ENCODE results near the gene CLMN. TPM values are rescaled to one million over a fixed set of nuclear protein-coding genes. Genes with fewer than 3 reads are reported as not detected.
"Not testable (repeated sequence)": the region's sequence is repeated elsewhere in the genome, so short reads cannot be mapped to it uniquely, and the experiment has no call there.

The CLMN gene
- total RNA-seq, 5 donors from 2014 or later (not counting 1 experiment from before 2014, with no cell fraction given), result 0.68 to 2.2 (median 0.99) TPM

GRCh38 chr14:95142208-95142607 is 177.5 kb downstream of the CLMN start:
- H3K27ac Mint-ChIP-seq, result peak overlapping the region in 1 of 2 donors; percentile 46
- no peak overlapping the region for H3K4me3 Mint-ChIP-seq
- no peaks in the 10 kb centered on the region for H3K27me3 ChIP-seq (replicated peaks in 1 of 2; ENCODE audit: control insufficient read depth in 2 of 2, extremely low read depth in 1 of 2, insufficient read depth in 2 of 2, low read length in 1 of 2)
- H3K4me1 ChIP-seq (ENCODE audit: control insufficient read depth in 1 of 2, extremely low read depth in 1 of 2, insufficient read depth in 2 of 2, low read length in 2 of 2), result peaks cover 3 to 16% of the 10 kb centered on the region in 2 experiments
- ChIA-PET POLR2A (no interaction called here), CTCF (no interaction called here)
- peaks cover 7 to 13% (median 12%) of the 10 kb centered on the region in 3 donors for H3K9me3 Mint-ChIP-seq
- WGBS (ENCODE audit: insufficient coverage), result 100% methylated on average over 2 of the region's 2 CpGs
- DNase-seq (no peak), ATAC-seq (replicated peaks in 1 of 4) (no peak)
- H3K27ac ChIP-seq (ENCODE audit: low read length), result no peak overlapping the region
- peaks cover 83 to 87% (median 84%) of the 10 kb centered on the region in 3 donors for H3K4me1 Mint-ChIP-seq
- no peak overlapping the region for H3K4me3 ChIP-seq (ENCODE audit: control insufficient read depth in 1 of 2, extremely low read depth in 1 of 2, low read length in 1 of 2)
- H3K36me3 ChIP-seq (ENCODE audit: control insufficient read depth in 2 of 2, extremely low read depth in 1 of 2, insufficient read depth in 1 of 2, low read length in 1 of 2), result peaks cover 0 to 4% of the 10 kb centered on the region in 2 donors
- peaks cover 2% of the 10 kb centered on the region for H3K9me3 ChIP-seq
- peaks cover 25% of the 10 kb centered on the region for H3K36me3 Mint-ChIP-seq
- H3K27me3 Mint-ChIP-seq, result no peaks in the 10 kb centered on the region

DNA sequence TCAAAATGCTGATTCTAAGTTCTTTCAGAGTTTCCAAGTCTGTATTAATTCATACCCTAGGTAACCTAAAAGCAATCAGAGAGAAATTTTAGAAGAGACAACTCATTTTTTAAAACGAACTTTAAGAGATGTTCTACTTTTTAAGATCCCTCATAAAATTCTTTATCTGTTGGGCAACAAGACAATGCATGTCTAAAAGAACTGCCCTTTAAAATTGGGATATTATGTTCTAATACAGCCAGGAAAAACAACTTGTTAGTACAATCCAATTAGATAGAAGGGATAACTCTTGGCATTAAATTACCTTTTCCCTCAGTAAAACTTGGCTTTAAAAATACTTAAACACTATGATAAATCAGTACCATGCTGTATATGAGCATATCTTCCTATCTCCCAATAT is 178.0 kb downstream of the CLMN start:
- Mint-ChIP-seq H3K36me3 (peaks cover 23% of the 10 kb centered on the region), H3K9me3 (peaks cover 7 to 13% (median 12%) of the 10 kb centered on the region in 3 donors), H3K27ac (peak overlapping the region in 1 of 2 donors; percentile 46), H3K27me3 (no peaks in the 10 kb centered on the region), H3K4me3 (no peak overlapping the region), H3K4me1 (peaks cover 84 to 87% (median 86%) of the 10 kb centered on the region in 3 donors)
- peaks cover 0 to 4% of the 10 kb centered on the region in 2 donors for H3K36me3 ChIP-seq (ENCODE audit: control insufficient read depth in 2 of 2, extremely low read depth in 1 of 2, insufficient read depth in 1 of 2, low read length in 1 of 2)
- POLR2A ChIA-PET, result no interaction called here
- DNase-seq (no peak), ATAC-seq (replicated peaks in 1 of 4) (no peak)
- H3K4me3 ChIP-seq (ENCODE audit: control insufficient read depth in 1 of 2, extremely low read depth in 1 of 2, low read length in 1 of 2), result no peak overlapping the region
- no CpG with 5 or more reads among the region's 1 CpG for WGBS (ENCODE audit: insufficient coverage)
- no peak overlapping the region for H3K27ac ChIP-seq (ENCODE audit: low read length)
- peaks cover 3 to 16% of the 10 kb centered on the region in 2 experiments for H3K4me1 ChIP-seq (ENCODE audit: control insufficient read depth in 1 of 2, extremely low read depth in 1 of 2, insufficient read depth in 2 of 2, low read length in 2 of 2)
- CTCF ChIA-PET, result no interaction called here
- peaks cover 2% of the 10 kb centered on the region for H3K9me3 ChIP-seq
- H3K27me3 ChIP-seq (replicated peaks in 1 of 2; ENCODE audit: control insufficient read depth in 2 of 2, extremely low read depth in 1 of 2, insufficient read depth in 2 of 2, low read length in 1 of 2), result no peaks in the 10 kb centered on the region

GRCh38 chr14:95140060-95140858 is 179.4 kb downstream of the CLMN start:
- no peak for DNase-seq
- H3K9me3 ChIP-seq, result peaks cover 2% of the 10 kb centered on the region
- H3K4me3 ChIP-seq (ENCODE audit: control insufficient read depth in 1 of 2, extremely low read depth in 1 of 2, low read length in 1 of 2), result no peak overlapping the region
- H3K36me3 ChIP-seq (ENCODE audit: control insufficient read depth in 2 of 2, extremely low read depth in 1 of 2, insufficient read depth in 1 of 2, low read length in 1 of 2), result no peaks in the 10 kb centered on the region
- ChIA-PET POLR2A (no interaction called here), CTCF (no interaction called here)
- no peak overlapping the region for H3K27ac ChIP-seq (ENCODE audit: low read length)
- H3K36me3 Mint-ChIP-seq, result peaks cover 17% of the 10 kb centered on the region
- WGBS (ENCODE audit: insufficient coverage), result no CpG with 5 or more reads among the region's 5 CpGs
- peaks cover 83 to 88% (median 88%) of the 10 kb centered on the region in 3 donors for H3K4me1 Mint-ChIP-seq
- H3K4me1 ChIP-seq (ENCODE audit: control insufficient read depth in 1 of 2, extremely low read depth in 1 of 2, insufficient read depth in 2 of 2, low read length in 2 of 2), result peaks cover 3 to 16% of the 10 kb centered on the region in 2 experiments
- H3K4me3 Mint-ChIP-seq, result peak overlapping the region in 1 of 3 donors; percentile 7
- H3K27me3 Mint-ChIP-seq, result no peaks in the 10 kb centered on the region
- H3K27ac Mint-ChIP-seq, result peak overlapping the region; percentile 29 to 69
- H3K9me3 Mint-ChIP-seq, result peaks cover 6 to 8% (median 7%) of the 10 kb centered on the region in 3 donors
- no peak for ATAC-seq (replicated peaks in 1 of 4)
- no peaks in the 10 kb centered on the region for H3K27me3 ChIP-seq (replicated peaks in 1 of 2; ENCODE audit: control insufficient read depth in 2 of 2, extremely low read depth in 1 of 2, insufficient read depth in 2 of 2, low read length in 1 of 2)

DNA sequence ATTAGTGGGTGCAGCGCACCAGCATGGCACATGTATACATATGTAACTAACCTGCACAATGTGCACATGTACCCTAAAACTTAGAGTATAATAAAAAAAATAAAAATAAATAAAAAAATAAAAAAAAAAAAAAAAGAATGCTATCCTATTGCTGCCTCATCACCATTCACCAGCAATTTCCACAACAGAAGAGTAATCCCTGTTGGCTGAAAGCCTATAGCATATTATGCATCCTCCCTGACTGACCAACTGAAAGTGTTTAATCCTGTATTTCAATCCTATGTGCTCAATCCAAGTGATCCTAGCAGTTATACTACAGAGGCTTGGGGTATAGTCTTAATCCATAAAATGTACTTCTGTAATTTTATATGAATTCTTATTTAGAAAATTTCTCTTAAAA is 180.8 kb downstream of the CLMN start:
- peaks cover 3 to 14% of the 10 kb centered on the region in 2 experiments for H3K4me1 ChIP-seq (ENCODE audit: control insufficient read depth in 1 of 2, extremely low read depth in 1 of 2, insufficient read depth in 2 of 2, low read length in 2 of 2)
- POLR2A ChIA-PET, result no interaction called here
- Mint-ChIP-seq H3K27ac (no peak overlapping the region), H3K9me3 (no peaks in the 10 kb centered on the region), H3K36me3 (peaks cover 9% of the 10 kb centered on the region), H3K4me1 (peaks cover 81 to 85% (median 85%) of the 10 kb centered on the region in 3 donors), H3K27me3 (no peaks in the 10 kb centered on the region), H3K4me3 (no peak overlapping the region)
- no peak for ATAC-seq (replicated peaks in 1 of 4)
- CTCF ChIA-PET, result no interaction called here
- H3K27me3 ChIP-seq (replicated peaks in 1 of 2; ENCODE audit: control insufficient read depth in 2 of 2, extremely low read depth in 1 of 2, insufficient read depth in 2 of 2, low read length in 1 of 2), result no peaks in the 10 kb centered on the region
- no peaks in the 10 kb centered on the region for H3K36me3 ChIP-seq (ENCODE audit: control insufficient read depth in 2 of 2, extremely low read depth in 1 of 2, insufficient read depth in 1 of 2, low read length in 1 of 2)
- H3K27ac ChIP-seq (ENCODE audit: low read length), result no peak overlapping the region
- H3K9me3 ChIP-seq, result no peaks in the 10 kb centered on the region
- WGBS (ENCODE audit: insufficient coverage), result no CpG with 5 or more reads among the region's 1 CpG
- no peak for DNase-seq
- no peak overlapping the region for H3K4me3 ChIP-seq (ENCODE audit: control insufficient read depth in 1 of 2, extremely low read depth in 1 of 2, low read length in 1 of 2)

DNA sequence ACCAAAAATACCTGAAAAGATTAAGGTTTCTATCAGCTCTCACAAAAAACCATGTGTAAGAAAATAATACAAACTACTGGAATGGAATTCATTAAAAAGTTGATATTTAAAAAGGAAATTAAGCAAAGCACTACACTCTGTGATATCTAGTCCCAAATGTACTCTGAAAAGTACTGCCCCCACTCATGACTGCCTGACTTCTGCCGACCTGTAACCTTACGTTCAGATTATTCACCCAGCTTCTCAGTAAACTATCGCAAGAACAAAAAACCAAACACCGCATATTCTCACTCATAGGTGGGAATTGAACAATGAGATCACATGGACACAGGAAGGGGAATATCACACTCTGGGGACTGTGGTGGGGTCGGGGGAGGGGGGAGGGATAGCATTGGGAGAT is 181.3 kb downstream of the CLMN start:
- no CpG with 5 or more reads among the region's 5 CpGs for WGBS (ENCODE audit: insufficient coverage)
- peaks cover 78 to 84% (median 83%) of the 10 kb centered on the region in 3 donors for H3K4me1 Mint-ChIP-seq
- H3K4me3 ChIP-seq (ENCODE audit: control insufficient read depth in 1 of 2, extremely low read depth in 1 of 2, low read length in 1 of 2); H3K27me3 ChIP-seq (replicated peaks in 1 of 2; ENCODE audit: control insufficient read depth in 2 of 2, extremely low read depth in 1 of 2, insufficient read depth in 2 of 2, low read length in 1 of 2); H3K27ac Mint-ChIP-seq; H3K36me3 ChIP-seq (ENCODE audit: control insufficient read depth in 2 of 2, extremely low read depth in 1 of 2, insufficient read depth in 1 of 2, low read length in 1 of 2); H3K9me3 ChIP-seq; DNase-seq; H3K27me3 Mint-ChIP-seq; H3K9me3 Mint-ChIP-seq; H3K27ac ChIP-seq (ENCODE audit: low read length); H3K4me3 Mint-ChIP-seq; POLR2A ChIA-PET; H3K36me3 Mint-ChIP-seq; ATAC-seq (replicated peaks in 1 of 4): not testable (repeated sequence)
- CTCF ChIA-PET, result interaction anchor here in 1 of 2 donors (0.7 kb wide), 1 partner anchor 1877 kb away, joined by 3 read pairs; no protein-coding TSS in a partner anchor
- H3K4me1 ChIP-seq (ENCODE audit: control insufficient read depth in 1 of 2, extremely low read depth in 1 of 2, insufficient read depth in 2 of 2, low read length in 2 of 2), result peaks cover 3 to 12% of the 10 kb centered on the region in 2 experiments

GRCh38 chr14:95137804-95138167 is 181.9 kb downstream of the CLMN start:
- H3K27ac ChIP-seq (ENCODE audit: low read length), result no peak overlapping the region
- H3K4me1 Mint-ChIP-seq, result peaks cover 76 to 81% (median 80%) of the 10 kb centered on the region in 3 donors
- H3K27me3 Mint-ChIP-seq, result no peaks in the 10 kb centered on the region
- 100% methylated on average over 3 of the region's 5 CpGs for WGBS (ENCODE audit: insufficient coverage)
- no peaks in the 10 kb centered on the region for H3K9me3 Mint-ChIP-seq
- ChIA-PET POLR2A (no interaction called here), CTCF (interaction anchor here in 1 of 2 donors (0.6 to 0.7 kb wide), 2 partner anchors 49 to 1877 kb away, joined by 3 to 5 read pairs; no protein-coding TSS in a partner anchor)
- H3K4me3 ChIP-seq (ENCODE audit: control insufficient read depth in 1 of 2, extremely low read depth in 1 of 2, low read length in 1 of 2), result no peak overlapping the region
- ATAC-seq (replicated peaks in 1 of 4), result no peak
- peaks cover 3 to 11% of the 10 kb centered on the region in 2 experiments for H3K4me1 ChIP-seq (ENCODE audit: control insufficient read depth in 1 of 2, extremely low read depth in 1 of 2, insufficient read depth in 2 of 2, low read length in 2 of 2)
- peak overlapping the region in 1 of 2 donors; percentile 55 for H3K27ac Mint-ChIP-seq
- no peaks in the 10 kb centered on the region for H3K9me3 ChIP-seq
- H3K36me3 Mint-ChIP-seq, result peaks cover 16% of the 10 kb centered on the region
- peaks cover 0 to 4% of the 10 kb centered on the region in 2 donors for H3K36me3 ChIP-seq (ENCODE audit: control insufficient read depth in 2 of 2, extremely low read depth in 1 of 2, insufficient read depth in 1 of 2, low read length in 1 of 2)
- peak overlapping the region in 1 of 3 donors; percentile 51 for H3K4me3 Mint-ChIP-seq
- no peaks in the 10 kb centered on the region for H3K27me3 ChIP-seq (replicated peaks in 1 of 2; ENCODE audit: control insufficient read depth in 2 of 2, extremely low read depth in 1 of 2, insufficient read depth in 2 of 2, low read length in 1 of 2)
- no peak for DNase-seq

All from T-cell (primary cell).